Measurements from ENCODE around the gene SRP72.
"Not testable (repeated sequence)": the region's sequence is repeated elsewhere in the genome, so short reads cannot be mapped to it uniquely, and the experiment has no call there.

SRP72 gene, protein sequence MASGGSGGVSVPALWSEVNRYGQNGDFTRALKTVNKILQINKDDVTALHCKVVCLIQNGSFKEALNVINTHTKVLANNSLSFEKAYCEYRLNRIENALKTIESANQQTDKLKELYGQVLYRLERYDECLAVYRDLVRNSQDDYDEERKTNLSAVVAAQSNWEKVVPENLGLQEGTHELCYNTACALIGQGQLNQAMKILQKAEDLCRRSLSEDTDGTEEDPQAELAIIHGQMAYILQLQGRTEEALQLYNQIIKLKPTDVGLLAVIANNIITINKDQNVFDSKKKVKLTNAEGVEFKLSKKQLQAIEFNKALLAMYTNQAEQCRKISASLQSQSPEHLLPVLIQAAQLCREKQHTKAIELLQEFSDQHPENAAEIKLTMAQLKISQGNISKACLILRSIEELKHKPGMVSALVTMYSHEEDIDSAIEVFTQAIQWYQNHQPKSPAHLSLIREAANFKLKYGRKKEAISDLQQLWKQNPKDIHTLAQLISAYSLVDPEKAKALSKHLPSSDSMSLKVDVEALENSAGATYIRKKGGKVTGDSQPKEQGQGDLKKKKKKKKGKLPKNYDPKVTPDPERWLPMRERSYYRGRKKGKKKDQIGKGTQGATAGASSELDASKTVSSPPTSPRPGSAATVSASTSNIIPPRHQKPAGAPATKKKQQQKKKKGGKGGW

DNA sequence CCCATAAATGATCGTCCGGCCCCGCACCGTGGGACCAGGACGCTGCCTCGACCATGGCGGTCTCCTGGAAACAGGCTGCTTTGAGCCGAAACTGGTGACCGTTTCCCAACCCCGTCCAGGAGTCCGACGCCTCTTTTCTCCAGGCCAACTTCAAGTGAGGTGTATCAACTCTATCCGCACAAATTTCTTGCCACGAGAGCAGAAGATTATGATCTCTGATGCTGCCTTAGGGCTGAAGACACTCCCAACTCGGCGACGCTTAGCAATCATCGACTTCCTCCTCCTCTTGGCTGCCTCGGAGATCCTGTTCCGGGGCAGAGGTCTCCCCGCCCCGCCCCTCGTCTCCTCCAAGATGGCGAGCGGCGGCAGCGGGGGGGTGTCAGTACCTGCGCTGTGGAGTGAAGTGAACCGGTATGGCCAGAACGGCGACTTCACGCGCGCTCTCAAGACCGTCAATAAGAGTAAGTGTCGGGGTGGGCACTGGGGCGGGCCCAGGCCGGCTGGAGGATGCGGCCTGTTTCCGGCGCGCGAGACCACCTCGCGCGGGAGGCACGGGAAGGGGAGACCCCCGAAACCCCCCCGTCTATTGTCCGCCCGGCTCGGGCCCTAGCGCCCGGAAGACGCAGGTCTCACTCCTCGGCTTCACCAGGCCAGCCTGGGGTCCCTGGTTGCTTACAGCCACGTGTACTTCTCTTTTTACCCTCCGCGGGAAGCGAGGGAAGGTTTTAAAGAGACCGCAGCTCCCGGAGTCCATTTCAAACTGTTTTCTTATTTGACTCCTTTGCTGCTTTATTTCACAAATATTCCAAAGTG, at the start of gene SRP72:
TSS of gene SRP72 (plus strand) at position 334 of the 813 bp plus-strand sequence. CDS start at position 353, 19 bp downstream.
- in situ Hi-C loops (cut with MboI; ENCODE audit: low pct_unique_long_range_greater_than_20kb, low sequenced_read_pairs), result no loop called here
- DNase-seq, result peak; percentile 88

DNA sequence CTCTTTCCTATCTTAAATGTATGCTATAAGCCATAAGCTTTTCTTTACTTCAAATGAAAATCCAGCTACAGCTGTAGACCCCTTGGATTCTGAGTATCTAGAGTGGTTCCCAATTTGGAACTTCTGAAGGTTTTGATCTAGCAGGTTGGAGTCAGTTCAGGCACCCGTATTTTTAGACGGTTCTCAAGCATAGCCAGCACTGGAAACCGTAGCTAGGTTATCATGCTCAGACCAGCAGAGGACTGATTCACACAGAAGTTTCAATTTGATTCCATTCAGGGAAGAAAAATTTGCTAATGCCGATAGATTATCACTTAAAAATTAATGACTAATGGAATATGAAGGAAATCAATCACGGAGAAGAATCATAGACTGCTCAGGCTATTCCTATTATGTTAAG, 43.2 kb upstream of the SRP72 start:
- in situ Hi-C loops (cut with MboI; ENCODE audit: low pct_unique_long_range_greater_than_20kb, low sequenced_read_pairs), result no loop called here

DNA sequence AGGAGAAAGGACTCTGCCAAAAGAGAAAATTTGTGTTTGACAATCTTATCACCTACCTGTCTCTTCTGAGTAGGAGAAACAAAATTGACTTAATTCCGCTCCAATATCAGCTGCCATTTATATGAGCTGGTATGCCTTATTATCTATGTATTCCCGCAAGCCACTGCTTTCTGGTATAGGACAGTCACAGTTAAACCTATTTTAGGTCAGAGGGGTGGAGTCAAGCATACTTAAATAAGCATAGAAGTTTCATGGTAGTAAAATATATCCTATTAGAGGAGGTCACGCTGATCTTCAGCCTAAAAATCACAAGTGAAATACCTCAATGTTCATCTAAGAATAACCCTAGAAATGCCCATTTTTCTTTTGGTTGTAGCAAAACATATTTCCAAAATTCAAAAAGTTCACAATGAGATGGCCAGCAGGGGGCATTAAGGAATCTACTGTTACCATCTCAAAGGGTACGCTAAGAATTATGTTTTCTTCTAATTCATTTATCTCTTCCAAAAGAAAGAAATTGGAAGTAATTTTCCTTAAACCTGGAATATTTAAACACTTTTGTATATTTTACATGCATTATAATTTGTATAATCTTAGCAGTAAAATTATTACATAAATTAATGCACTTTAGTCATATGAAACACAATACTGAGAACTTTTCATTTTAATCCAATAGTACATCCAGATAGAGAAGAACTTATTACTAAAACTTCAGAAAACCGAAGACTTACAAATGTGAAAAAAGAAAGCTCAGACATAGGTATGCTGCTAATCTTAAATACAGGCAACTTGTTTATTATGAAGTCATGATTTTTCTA, 42.5 kb upstream of the SRP72 start:
- peak; percentile 42 for DNase-seq
- in situ Hi-C loops (cut with MboI; ENCODE audit: low pct_unique_long_range_greater_than_20kb, low sequenced_read_pairs), result no loop called here

More for the DNA sequence above, 43.2 kb upstream of the SRP72 start:
- DNase-seq, result no peak

DNA sequence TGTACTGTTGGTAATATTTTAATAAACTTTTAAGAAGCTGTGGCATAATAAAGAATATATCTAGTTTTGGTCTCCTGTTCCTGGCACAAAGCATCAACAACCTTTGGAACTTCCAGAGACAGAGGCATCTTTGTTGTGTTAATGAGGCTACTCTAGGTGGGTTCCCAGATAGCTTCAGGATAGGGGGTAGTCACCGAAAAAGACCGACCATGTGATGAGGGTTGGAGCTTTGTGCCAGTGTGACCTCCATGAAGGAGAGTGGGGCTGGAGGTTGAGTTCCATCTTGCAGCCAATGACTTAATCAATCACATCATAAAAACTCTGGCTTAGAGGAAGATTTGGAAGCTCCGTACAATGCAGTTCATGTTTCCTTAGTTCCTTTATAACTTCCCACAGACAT, 41.9 kb upstream of the SRP72 start:
- in situ Hi-C loops (cut with MboI; ENCODE audit: low pct_unique_long_range_greater_than_20kb, low sequenced_read_pairs), result no loop called here
- DNase-seq, result no peak

DNA sequence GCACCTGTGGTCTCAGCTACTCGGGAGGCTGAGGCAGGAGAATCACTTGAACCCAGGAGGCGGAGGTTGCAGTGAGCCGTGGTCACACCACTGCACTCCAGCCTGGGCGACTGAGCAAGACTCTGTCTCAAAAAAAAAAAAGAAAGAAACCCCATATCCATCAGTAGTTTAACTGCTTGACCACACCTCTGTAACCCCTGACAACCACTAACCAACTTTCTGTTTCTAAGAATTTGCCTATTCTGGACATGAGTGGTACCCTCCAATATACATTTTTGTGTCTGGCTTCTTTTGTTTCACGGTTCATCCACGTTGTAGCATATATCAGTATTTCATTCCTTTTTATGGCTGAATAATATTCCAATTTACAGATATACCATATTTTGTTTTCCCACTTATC, 41.1 kb upstream of the SRP72 start:
- no peak for DNase-seq
- in situ Hi-C loops (cut with MboI; ENCODE audit: low pct_unique_long_range_greater_than_20kb, low sequenced_read_pairs), result no loop called here

DNA sequence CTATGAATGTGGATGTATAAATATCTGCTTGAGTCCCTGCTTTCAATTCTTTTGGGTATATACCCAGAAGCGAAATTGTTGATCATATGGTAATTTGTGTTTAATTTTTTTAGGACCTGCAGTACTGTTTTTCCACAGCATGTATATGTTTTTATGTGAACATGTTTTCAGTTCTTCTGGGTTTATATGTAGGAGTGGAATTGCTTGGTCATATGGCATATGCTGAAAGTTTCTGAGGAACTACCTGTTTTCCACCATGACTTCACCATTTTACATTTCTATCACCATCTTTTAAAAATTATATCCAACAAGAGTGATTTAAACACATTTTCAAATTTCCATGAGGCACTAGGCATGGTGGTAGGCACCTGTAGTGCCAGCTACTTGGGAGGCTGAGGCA, 40.2 kb upstream of the SRP72 start:
- DNase-seq, result no peak
- in situ Hi-C loops (cut with MboI; ENCODE audit: low pct_unique_long_range_greater_than_20kb, low sequenced_read_pairs), result no loop called here

DNA sequence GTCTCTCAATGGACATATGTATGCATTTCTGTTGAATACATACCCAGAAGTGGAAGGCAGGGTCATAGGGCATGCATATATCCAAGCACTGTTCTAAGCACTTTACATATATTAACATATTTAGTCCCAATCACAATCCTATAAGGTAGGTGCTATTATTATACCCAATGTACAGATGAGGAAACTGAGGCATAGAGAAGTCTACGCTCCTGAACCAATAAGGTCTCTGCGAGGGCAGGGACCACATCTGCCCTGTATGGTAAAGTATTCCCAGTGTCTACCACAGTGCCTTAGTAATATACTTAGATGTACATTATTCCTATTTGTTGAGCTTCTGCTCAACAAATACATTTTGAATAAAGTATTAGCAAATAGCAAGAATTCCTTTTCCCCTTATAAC, 37.2 kb upstream of the SRP72 start:
- no peak for DNase-seq
- in situ Hi-C loops (cut with MboI; ENCODE audit: low pct_unique_long_range_greater_than_20kb, low sequenced_read_pairs), result no loop called here

DNA sequence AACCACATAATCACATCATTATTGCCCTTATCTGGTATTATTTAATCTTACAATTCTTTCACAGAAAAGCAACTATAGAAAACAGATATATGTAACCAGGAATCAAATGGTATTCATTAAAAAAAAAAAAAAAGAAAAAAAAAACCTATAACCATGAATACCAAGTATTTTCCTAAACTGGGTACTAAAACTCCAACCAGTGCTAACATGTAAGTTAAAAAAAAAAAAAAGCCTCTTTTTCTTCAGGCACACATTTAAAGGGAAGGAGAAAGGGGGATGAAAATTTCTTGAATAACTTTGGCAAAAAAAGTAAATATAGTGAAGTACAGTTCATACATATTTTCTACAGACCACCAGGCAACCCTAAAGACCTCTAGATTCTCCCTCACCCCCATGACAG, 34.1 kb upstream of the SRP72 start:
- in situ Hi-C loops (cut with MboI; ENCODE audit: low pct_unique_long_range_greater_than_20kb, low sequenced_read_pairs), result no loop called here
- DNase-seq, result no peak

DNA sequence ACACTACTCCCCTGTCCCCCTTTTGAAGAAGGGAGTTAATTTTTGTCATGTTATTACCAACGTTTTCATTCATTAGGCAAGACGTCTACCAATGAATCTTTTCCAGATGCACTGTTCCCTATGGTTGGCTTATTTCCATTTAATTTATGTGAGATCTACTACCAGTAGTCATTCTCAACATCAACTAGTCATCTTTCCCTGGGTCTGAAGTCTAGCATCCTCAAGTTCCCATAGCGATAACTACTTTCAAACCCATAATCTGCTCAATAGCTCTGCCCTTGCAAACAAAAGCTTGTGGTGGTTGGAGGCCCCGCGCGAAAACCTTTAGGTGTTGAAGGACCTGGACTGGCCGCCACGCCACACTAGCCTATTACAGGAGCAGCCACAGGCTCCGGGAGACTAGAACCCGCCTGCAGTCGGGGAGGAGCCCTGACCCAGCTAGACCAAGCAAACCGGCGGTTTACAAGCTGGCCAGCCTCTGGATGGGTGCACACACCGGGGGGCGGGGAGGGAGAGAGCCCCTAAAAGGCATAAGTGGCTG, 32.7 kb upstream of the SRP72 start:
- peak; percentile 65 for DNase-seq
- in situ Hi-C loops (cut with MboI; ENCODE audit: low pct_unique_long_range_greater_than_20kb, low sequenced_read_pairs), result no loop called here

DNA sequence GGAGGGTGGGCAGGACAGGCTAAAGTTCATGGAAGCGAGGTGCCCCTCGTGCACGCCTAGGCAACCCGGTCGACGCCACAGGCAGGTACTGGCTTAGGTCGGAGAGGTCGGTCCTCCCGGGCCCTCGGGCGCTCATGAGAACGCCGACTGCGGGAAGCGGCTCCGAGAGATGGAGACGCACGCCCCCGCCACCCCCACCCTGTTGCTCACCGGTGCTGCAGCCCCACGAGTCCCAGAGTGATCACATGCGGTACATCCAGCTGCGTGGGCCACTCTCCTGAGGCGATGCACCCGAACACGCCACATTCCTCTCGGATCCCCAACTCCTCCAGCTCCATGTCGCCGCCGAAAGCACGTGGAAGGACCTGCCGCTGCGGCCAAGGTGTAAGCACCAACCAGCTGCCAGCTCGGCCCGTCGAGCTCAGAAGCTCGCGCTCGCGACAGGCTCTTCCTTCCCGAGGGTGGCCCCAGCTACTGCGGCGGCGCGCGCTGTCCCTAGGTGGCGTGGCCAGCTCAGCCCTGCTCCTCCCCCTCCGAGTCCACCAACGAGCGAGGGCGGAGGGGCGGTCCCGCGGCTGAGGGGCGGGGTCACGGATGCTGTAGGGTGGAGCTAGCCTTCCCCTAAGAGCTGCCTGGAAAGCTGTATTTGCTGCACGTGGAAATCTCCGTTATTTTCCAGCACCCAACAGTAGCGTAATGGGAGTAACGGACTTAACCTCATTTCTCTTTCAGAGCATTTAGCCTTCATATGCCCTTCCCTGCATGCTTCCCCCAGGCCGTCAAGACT, 32.1 kb upstream of the SRP72 start, which contains the start of gene PPAT:
TSS of gene PPAT (minus strand) at position 476 of the 787 bp plus-strand sequence. CDS start at position 338, 138 bp downstream.
- in situ Hi-C loops (cut with MboI; ENCODE audit: low pct_unique_long_range_greater_than_20kb, low sequenced_read_pairs), result no loop called here

DNA sequence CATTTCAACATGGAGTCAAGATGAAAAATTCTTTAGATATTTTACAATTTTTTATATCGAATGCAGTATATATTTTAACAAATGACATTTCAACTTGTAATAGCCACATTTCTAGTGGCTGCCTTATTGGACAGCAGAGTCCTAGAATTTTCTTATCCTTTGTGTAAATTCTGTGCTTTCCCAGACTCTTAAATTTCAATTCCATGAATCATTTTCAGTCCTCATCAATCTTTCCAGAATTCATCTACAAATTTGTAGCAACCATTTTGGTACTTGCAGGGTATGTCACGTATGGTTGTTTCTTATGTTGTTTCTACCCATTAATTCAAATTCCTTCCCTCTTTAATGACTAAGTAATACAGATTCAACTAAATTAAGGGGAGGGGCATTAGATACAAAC, 28.7 kb upstream of the SRP72 start:
- no peak for DNase-seq
- in situ Hi-C loops (cut with MboI; ENCODE audit: low pct_unique_long_range_greater_than_20kb, low sequenced_read_pairs), result no loop called here

More for the DNA sequence above, 32.1 kb upstream of the SRP72 start, which contains the start of gene PPAT:
- DNase-seq, result peak; percentile 99

DNA sequence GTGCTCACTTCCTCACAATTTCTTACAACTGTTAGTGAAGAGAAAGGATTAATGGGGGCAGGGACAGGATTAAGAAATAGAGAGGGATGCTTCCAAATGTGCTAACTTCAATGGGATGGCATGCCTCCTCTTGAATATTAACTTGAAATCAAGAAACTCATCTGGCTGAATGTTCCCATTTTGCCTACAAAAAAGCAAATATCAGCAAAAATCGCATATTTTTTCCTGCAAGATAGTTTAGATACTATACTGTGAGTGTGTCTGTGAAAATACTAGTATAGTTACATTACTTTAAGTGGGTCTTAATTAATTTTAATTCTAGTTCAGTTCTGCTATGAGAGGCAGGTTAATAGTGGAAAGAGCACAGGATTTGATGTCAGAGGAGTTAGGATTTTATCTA, 26.4 kb upstream of the SRP72 start:
- in situ Hi-C loops (cut with MboI; ENCODE audit: low pct_unique_long_range_greater_than_20kb, low sequenced_read_pairs), result no loop called here
- no peak for DNase-seq

DNA sequence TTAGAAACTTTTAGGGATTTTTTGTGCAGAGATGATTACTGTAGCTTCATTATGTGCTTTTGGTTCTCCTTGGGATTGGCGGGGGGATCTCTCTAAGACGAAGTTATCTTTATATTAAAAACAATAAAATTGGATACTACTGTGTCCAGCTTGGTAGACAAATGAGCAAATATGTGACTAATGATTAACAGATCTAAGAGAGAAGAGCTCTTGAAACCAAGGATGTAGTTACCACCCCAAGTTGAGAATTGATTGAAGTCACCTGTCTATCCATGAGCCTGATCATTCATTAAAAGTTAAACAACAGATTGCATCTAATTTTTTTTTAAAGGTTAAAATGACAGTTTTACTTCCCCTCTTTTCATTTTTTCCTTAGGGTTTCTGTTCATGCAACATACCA, 22.7 kb upstream of the SRP72 start:
- in situ Hi-C loops (cut with MboI; ENCODE audit: low pct_unique_long_range_greater_than_20kb, low sequenced_read_pairs), result no loop called here

DNA sequence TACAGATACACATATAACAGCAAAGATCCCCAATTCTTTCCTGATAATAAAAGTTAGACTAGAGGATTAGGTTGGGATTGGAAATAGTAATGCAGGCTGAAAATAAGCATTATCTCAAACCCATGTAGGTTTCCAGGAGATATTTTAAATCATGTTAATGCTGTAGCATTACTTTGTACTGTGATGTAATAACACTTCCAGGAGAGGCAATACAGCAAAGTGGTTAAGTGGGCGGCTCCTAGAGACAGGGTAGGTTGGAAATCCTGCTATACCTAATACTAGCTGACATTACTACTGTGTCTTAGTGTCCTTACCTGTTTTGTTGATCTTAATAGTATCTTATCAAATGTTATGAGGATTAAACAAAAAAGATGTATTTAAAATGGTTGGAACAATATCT, 21.7 kb upstream of the SRP72 start:
- in situ Hi-C loops (cut with MboI; ENCODE audit: low pct_unique_long_range_greater_than_20kb, low sequenced_read_pairs), result no loop called here
- DNase-seq, result no peak

More for the DNA sequence above, 22.7 kb upstream of the SRP72 start:
- no peak for DNase-seq

DNA sequence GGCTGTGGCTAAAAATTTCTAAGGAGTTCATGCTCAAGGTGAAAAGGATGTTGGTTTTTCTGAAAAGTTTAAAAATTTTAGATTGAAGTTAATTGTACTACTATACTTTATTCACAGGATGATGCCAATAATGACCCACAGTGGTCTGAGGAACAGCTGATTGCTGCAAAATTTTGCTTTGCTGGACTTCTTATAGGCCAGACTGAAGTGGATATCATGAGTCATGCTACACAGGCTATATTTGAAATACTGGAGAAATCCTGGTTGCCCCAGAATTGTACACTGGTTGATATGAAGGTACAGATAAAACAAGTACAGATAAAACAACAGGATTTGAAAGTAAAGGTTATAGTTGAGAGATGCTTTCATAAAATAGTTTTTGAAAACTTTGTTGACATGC, 19.1 kb upstream of the SRP72 start:
- no peak for DNase-seq
- in situ Hi-C loops (cut with MboI; ENCODE audit: low pct_unique_long_range_greater_than_20kb, low sequenced_read_pairs), result no loop called here

DNA sequence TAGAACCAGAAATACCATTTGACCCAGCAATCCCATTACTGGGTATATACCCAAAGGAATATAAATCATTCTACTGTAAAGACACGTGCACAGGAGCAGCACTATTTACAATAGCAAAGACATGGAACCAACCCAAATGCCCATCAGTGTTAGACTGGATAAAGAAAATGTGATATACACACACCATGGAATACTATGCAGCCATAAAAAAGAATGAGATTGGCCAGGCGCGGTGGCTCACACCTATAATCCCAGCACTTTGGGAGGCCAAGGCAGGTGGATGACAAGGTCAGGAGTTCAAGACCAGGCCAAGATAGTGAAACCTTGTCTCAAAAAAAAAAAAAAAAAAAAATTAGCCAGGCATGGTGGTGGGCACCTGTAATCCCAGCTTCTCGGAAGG, 17.9 kb upstream of the SRP72 start:
- in situ Hi-C loops (cut with MboI; ENCODE audit: low pct_unique_long_range_greater_than_20kb, low sequenced_read_pairs); DNase-seq: not testable (repeated sequence)

DNA sequence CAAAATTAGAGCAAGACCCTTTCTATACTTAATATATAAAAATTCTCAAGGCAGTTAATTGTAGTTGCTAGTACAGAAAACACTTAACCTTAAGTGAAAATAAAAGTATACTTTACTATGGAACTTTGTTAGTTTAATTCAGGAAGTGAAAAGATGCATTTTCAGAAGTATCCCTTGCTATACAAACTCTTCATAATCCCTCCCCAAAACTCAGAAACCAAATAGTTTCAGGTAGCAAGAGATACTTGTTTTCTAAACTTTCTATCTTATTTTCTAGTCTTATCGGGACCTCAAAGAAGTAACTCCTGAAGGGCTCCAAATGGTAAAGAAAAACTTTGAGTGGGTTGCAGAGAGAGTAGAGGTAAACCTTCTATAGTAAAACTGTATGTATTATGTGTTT, 17.1 kb upstream of the SRP72 start:
- in situ Hi-C loops (cut with MboI; ENCODE audit: low pct_unique_long_range_greater_than_20kb, low sequenced_read_pairs), result no loop called here
- DNase-seq, result no peak

DNA sequence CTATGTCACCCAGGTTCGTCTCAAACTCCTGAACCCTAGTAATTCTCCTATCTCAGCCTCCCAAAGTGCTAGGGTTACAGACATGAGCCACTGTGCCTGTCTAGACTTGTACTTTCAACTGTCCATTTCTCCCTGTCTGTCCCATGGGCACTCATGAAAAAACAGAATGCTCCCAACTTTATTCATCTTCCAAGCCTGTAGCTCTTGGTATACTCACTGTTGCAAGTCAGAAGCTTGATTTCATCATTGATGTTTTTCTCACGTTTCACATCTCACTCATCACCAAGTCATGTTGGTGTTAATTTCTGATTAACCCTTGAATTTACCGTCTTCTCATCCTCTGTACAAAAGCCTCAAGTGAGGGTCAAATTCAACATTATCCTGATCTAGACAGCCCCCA, 7.3 kb upstream of the SRP72 start:
- DNase-seq, result no peak
- in situ Hi-C loops (cut with MboI; ENCODE audit: low pct_unique_long_range_greater_than_20kb, low sequenced_read_pairs), result no loop called here

All from KBM-7 (cell line).